ENCODE data around the gene GNAZ.

GNAZ gene

GRCh38 chr22:23109441-23109978 is 39.2 kb downstream of the GNAZ start:
- no peak for DNase-seq (ENCODE audit: low read depth)
- TF ChIP-seq, protein P1, sequence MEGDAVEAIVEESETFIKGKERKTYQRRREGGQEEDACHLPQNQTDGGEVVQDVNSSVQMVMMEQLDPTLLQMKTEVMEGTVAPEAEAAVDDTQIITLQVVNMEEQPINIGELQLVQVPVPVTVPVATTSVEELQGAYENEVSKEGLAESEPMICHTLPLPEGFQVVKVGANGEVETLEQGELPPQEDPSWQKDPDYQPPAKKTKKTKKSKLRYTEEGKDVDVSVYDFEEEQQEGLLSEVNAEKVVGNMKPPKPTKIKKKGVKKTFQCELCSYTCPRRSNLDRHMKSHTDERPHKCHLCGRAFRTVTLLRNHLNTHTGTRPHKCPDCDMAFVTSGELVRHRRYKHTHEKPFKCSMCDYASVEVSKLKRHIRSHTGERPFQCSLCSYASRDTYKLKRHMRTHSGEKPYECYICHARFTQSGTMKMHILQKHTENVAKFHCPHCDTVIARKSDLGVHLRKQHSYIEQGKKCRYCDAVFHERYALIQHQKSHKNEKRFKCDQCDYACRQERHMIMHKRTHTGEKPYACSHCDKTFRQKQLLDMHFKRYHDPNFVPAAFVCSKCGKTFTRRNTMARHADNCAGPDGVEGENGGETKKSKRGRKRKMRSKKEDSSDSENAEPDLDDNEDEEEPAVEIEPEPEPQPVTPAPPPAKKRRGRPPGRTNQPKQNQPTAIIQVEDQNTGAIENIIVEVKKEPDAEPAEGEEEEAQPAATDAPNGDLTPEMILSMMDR (IDR thresholded peaks at IDR 0.05; ENCODE audit: low read depth, low read length, missing control alignments), result no peak
- no peak overlapping the region for H3K4me3 ChIP-seq (ENCODE audit: low read depth, low read length)

DNA sequence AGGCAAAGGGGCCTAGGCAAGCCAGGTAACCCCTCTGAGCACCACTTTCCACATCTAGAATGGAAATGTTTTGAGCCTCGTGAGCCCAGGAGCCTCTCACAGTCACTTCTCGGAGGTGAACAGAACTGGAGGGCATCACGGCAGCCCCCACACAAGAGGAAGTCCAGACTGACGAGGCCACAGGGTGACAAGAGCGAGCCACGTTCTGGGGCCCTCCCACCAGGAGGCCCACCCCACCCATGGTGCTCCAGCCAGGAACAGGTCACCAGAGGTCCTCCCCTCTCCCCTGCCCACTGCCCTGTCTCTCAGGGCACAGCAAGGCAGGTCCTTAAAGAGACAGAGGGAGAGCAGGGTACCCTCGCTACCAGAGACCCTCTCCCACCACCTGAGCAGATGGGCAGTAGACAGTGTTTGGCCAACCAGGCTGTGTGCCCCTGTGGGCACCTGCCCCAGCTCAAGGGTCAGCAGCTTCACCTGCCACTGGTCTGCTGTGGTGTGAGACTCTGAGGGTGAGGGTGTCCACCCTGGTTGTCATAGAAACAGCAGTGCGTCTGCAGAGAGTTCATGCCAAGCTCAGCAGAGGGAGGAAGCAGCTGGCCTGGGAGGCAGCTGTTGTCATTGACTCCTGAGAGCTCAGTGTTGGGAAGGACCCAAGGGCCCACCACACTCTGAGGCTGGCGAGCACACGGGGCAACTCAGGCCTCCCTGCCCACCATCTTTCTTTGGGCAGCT is 40.0 kb downstream of the GNAZ start:
- DNase-seq (ENCODE audit: low read depth), result no peak
- H3K4me3 ChIP-seq (ENCODE audit: low read depth, low read length), result no peak overlapping the region
- TF ChIP-seq, protein P1 (IDR thresholded peaks at IDR 0.05; ENCODE audit: low read depth, low read length, missing control alignments), result no peak

- no peak for DNase-seq (ENCODE audit: low read depth)
- no peak overlapping the region for H3K4me3 ChIP-seq (ENCODE audit: low read depth, low read length)
These were observed 40.7 kb downstream of the GNAZ start for GRCh38 chr22:23110922-23111527.

DNA sequence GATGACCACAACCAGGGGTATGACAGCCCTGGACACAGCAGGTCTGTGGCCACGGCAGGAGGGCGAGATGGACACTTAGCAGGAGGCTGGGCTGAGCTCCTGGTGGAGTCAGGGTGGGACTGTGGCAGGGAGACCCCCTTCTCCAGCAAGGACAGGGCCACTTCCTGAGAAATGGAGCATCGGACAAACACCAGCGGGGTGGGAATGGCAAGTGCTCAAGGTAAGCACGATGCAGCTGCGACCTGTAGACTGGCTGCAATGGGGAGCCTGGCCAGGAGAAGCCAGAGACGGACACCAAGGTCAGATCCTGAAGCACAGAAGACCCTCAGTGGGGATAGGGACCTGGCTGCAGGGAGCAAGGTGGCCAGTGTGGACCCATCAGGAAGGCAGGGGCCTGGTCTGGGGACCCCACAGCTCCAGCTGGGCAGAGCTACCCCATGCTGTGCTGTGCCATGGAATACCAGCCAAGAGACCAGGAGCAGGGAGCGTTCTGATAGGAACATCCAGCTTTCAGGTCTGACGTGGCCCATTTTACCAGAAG is 42.2 kb downstream of the GNAZ start:
- DNase-seq (ENCODE audit: low read depth), result no peak
- TF ChIP-seq, protein P1 (IDR thresholded peaks at IDR 0.05; ENCODE audit: low read depth, low read length, missing control alignments), result no peak
- H3K4me3 ChIP-seq (ENCODE audit: low read depth, low read length), result no peak overlapping the region

More at GRCh38 chr22:23110922-23111527, 40.7 kb downstream of the GNAZ start:
- TF ChIP-seq, protein P1 (IDR thresholded peaks at IDR 0.05; ENCODE audit: low read depth, low read length, missing control alignments), result no peak

GRCh38 chr22:23113067-23113846 is 42.9 kb downstream of the GNAZ start:
- TF ChIP-seq, protein P1 (IDR thresholded peaks at IDR 0.05; ENCODE audit: low read depth, low read length, missing control alignments), result no peak
- no peak for DNase-seq (ENCODE audit: low read depth)

DNA sequence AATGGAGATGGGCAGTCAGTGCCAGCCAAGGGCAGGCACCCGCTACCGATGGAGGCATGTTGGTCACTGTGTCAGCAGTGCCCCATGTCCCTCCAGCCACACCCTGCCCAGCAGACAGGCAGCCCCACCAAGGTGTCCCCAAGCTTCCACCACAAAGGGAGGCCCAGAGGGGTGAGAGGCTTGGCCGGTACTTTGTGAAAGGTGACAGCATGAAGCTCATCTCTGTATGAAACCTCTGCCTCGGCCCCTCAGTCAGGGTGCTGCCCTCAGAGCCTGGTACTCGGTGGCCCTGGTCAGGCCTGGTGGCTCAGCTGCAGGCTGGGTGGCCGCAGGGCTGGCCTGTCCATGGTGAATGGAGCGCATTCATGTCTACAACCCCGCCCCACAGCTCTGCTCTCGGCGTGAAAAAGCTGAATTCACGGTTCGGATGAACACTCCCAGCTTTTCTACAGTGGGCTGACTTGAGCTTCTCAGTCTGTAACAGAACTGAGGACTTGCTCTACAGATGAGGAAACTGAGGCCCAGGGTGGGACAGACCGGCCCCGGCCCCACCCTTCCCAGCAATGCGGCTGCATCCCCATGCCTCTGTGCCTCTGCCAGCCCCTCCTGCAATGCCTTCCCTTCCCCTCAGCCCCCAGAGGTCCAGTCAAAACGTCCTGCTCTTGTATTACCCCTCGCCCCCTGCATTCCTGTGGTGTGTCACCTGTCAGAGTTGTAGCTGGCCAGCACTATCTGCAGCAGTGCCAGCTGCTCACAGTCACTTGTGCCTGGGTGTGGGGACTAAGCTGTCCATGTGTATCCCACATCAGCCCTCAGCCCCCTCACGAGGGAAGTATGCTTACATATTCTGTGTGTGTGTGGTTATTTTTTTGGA is 43.8 kb downstream of the GNAZ start:
- DNase-seq (ENCODE audit: low read depth), result no peak
- no peak overlapping the region for H3K4me3 ChIP-seq (ENCODE audit: low read depth, low read length)
- TF ChIP-seq, protein P1 (IDR thresholded peaks at IDR 0.05; ENCODE audit: low read depth, low read length, missing control alignments), result no peak

More at GRCh38 chr22:23113067-23113846, 42.9 kb downstream of the GNAZ start:
- no peak overlapping the region for H3K4me3 ChIP-seq (ENCODE audit: low read depth, low read length)

All from GM12864 (cell line).